ENCODE data around the gene GNA12.

Gene GNA12

DNA sequence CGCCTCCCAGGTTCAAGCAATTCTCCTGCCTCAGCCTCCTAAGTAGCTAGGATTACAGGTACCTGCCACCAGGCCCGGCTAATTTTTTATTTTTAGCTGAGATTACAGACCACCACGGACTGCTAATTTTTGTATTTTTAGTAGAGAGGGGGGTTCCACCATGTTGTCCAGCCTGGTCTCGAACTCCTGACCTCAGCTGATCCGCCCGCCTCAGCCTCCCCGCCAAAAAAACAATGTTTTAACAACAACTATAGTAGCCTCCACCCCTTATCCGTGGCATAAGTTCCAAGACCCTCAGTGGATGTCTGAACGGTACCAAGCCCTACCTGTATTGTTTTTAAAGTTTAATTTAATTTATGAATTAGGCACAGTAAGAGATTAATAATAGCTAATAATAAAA, 48.2 kb downstream of the GNA12 start:
- Histone ChIP-seq H4K20me1 (ENCODE audit: low read depth, low read length) (peaks cover 9% of the 10 kb centered on the region), H3K9me2 (replicated peaks; ENCODE audit: insufficient read depth, low read length) (no peaks in the 10 kb centered on the region), H3K9me3 (ENCODE audit: insufficient read depth, low read length) (no peaks in the 10 kb centered on the region), H3K4me3 (ENCODE audit: insufficient read depth, low read length, poor library complexity, severe bottlenecking) (no peak overlapping the region), H3K36me3 (ENCODE audit: low read length) (no peaks in the 10 kb centered on the region), H3K79me2 (ENCODE audit: insufficient read depth, low read length) (no peaks in the 10 kb centered on the region), H3K27me3 (ENCODE audit: low read length) (no peaks in the 10 kb centered on the region), H3K9ac (ENCODE audit: low read length) (no peak overlapping the region), H3K4me2 (ENCODE audit: low read depth, low read length, poor library complexity, severe bottlenecking) (no peak overlapping the region), H3F3A (ENCODE audit: insufficient read depth) (no peaks in the 10 kb centered on the region), H2AFZ (ENCODE audit: low read depth, low read length, severe bottlenecking) (no peak overlapping the region), H3K27ac (ENCODE audit: low read depth, low read length) (no peak overlapping the region)
- TF ChIP-seq, protein P1, sequence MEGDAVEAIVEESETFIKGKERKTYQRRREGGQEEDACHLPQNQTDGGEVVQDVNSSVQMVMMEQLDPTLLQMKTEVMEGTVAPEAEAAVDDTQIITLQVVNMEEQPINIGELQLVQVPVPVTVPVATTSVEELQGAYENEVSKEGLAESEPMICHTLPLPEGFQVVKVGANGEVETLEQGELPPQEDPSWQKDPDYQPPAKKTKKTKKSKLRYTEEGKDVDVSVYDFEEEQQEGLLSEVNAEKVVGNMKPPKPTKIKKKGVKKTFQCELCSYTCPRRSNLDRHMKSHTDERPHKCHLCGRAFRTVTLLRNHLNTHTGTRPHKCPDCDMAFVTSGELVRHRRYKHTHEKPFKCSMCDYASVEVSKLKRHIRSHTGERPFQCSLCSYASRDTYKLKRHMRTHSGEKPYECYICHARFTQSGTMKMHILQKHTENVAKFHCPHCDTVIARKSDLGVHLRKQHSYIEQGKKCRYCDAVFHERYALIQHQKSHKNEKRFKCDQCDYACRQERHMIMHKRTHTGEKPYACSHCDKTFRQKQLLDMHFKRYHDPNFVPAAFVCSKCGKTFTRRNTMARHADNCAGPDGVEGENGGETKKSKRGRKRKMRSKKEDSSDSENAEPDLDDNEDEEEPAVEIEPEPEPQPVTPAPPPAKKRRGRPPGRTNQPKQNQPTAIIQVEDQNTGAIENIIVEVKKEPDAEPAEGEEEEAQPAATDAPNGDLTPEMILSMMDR (IDR thresholded peaks at IDR 0.05; ENCODE audit: insufficient read depth, low read length, poor library complexity, severe bottlenecking), result no peak

GRCh38 chr7:2794836-2795636, 49.1 kb downstream of the GNA12 start:
- Histone ChIP-seq H3K79me2 (ENCODE audit: insufficient read depth, low read length) (no peaks in the 10 kb centered on the region), H3K36me3 (ENCODE audit: low read length) (no peaks in the 10 kb centered on the region), H3K4me2 (ENCODE audit: low read depth, low read length, poor library complexity, severe bottlenecking) (no peak overlapping the region), H3K9me3 (ENCODE audit: insufficient read depth, low read length) (no peaks in the 10 kb centered on the region), H3K27me3 (ENCODE audit: low read length) (no peaks in the 10 kb centered on the region), H3K27ac (ENCODE audit: low read depth, low read length) (no peak overlapping the region), H3K4me3 (ENCODE audit: insufficient read depth, low read length, poor library complexity, severe bottlenecking) (no peak overlapping the region), H3K9me2 (replicated peaks; ENCODE audit: insufficient read depth, low read length) (no peaks in the 10 kb centered on the region), H2AFZ (ENCODE audit: low read depth, low read length, severe bottlenecking) (no peak overlapping the region), H3F3A (ENCODE audit: insufficient read depth) (no peaks in the 10 kb centered on the region), H3K9ac (ENCODE audit: low read length) (no peak overlapping the region), H4K20me1 (ENCODE audit: low read depth, low read length) (peaks cover 9% of the 10 kb centered on the region)
- no peak for TF ChIP-seq EZH2phosphoT487 (conservative IDR thresholded peaks at IDR 0.05; ENCODE audit: low read length)
- TF ChIP-seq, protein P1 (IDR thresholded peaks at IDR 0.05; ENCODE audit: insufficient read depth, low read length, poor library complexity, severe bottlenecking), result no peak

DNA sequence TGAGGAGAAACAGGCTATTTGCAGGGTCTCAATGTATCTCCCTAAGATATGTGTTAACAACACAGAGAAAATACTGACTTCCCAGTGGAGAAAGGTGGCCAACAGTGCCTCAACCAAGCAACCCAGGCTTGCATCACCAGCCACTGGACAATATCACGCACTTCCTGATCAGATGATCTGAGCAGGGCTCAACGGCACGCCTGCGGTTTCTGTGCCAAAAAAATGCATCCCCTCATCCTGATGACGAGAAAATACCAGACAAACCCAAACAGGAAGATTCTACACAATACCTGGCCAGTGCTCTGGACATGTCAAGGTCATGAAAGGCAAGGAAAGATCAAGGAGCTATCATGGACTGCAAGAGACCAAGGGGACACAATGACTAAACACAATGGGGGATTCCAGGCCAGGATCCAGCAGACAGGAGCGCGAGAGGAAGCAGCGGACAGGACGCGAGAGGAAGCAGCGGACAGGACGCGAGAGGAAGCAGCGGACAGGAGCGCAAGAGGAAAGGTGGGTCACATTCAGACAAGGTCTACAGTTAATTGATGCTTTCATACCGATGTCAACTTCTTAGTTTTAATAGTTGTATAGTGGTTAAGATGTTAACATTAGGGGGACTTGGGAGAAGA, 51.1 kb downstream of the GNA12 start:
- no peaks in the 10 kb centered on the region for H3K27me3 ChIP-seq (ENCODE audit: low read length)
- TF ChIP-seq, protein P1 (IDR thresholded peaks at IDR 0.05; ENCODE audit: insufficient read depth, low read length, poor library complexity, severe bottlenecking), result no peak
- no peak for TF ChIP-seq EZH2phosphoT487 (conservative IDR thresholded peaks at IDR 0.05; ENCODE audit: low read length)
- no peaks in the 10 kb centered on the region for H3K9me2 ChIP-seq (replicated peaks; ENCODE audit: insufficient read depth, low read length)
- H3K27ac ChIP-seq (ENCODE audit: low read depth, low read length), result no peak overlapping the region
- H2AFZ ChIP-seq (ENCODE audit: low read depth, low read length, severe bottlenecking), result no peak overlapping the region
- no peak overlapping the region for H3K9ac ChIP-seq (ENCODE audit: low read length)
- H3K4me2 ChIP-seq (ENCODE audit: low read depth, low read length, poor library complexity, severe bottlenecking), result no peak overlapping the region
- H3K79me2 ChIP-seq (ENCODE audit: insufficient read depth, low read length), result no peaks in the 10 kb centered on the region
- H3F3A ChIP-seq (ENCODE audit: insufficient read depth), result no peaks in the 10 kb centered on the region
- no peaks in the 10 kb centered on the region; the same call in 1 of the 2 replicates for H4K20me1 ChIP-seq (ENCODE audit: low read depth, low read length)
- no peaks in the 10 kb centered on the region for H3K36me3 ChIP-seq (ENCODE audit: low read length)
- no peaks in the 10 kb centered on the region for H3K9me3 ChIP-seq (ENCODE audit: insufficient read depth, low read length)
- no peak overlapping the region for H3K4me3 ChIP-seq (ENCODE audit: insufficient read depth, low read length, poor library complexity, severe bottlenecking)

Data from SU-DHL-6 (cell line).